T1000 (cell line): ENCODE measurements around the gene EBP.
A peak's percentile ranks its signal among the peaks of the same experiment; 100 is the strongest.
"Not testable (repeated sequence)": the region's sequence is repeated elsewhere in the genome, so short reads cannot be mapped to it uniquely, and the experiment has no call there.

ENCODE experiments used
- DNase-seq: peaks from one replicate; lab custom pipeline; 2025; ENCODE audit warnings: mixed read lengths; lab: John Stamatoyannopoulos, UW

Gene EBP

DNA sequence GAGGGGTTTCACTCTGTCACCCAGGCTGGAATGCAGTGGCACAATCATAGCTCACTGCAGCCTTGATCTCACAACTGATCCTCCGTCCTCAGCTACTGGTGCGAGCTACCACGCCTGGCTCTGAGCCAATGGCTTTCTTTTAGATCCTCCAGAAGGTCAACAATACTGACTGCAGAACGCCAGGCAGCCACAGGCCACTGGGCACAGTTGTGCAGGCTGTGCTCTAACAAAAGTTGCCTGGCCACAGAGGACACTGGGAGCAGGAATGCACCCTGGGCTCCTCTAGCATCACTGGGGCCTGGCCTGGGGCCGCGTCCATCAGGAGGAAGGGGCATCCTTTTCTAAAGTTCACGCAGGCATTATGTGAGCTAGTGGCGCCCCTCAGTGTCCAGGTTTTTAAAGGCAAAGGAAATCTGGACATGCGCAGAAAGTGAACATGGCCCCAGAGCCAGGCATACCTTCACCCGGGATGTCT lies 27.7 kb upstream of the EBP start:
- DNase-seq = no peak

- no peak for DNase-seq
Observed at GRCh38 chrX:48496660-48497059, 24.9 kb upstream of the EBP start.

GRCh38 chrX:48497871-48498270 lies 23.7 kb upstream of the EBP start:
- no peak for DNase-seq

GRCh38 chrX:48498374-48498809 lies 23.2 kb upstream of the EBP start:
- DNase-seq = peak; percentile 84

DNA sequence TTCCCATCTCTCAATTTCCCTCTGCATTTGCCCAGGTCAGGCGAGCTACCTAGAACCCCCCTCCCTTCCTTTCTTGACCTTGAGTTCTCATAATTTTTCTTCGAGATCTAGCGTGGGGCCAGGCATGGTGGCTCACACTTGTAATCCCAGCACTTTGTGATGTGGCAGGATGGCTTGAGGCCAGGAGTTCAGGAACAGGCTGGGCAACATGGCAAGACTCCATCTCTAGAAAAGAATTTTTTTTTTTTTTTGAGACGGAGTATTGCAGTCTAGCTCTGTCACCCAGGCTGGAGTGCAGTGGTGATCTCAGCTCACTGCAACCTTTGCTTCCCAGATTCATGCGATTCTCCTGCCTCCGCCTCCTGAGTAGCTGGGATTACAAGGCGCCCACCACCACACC lies 17.3 kb upstream of the EBP start:
- DNase-seq = no peak

DNA sequence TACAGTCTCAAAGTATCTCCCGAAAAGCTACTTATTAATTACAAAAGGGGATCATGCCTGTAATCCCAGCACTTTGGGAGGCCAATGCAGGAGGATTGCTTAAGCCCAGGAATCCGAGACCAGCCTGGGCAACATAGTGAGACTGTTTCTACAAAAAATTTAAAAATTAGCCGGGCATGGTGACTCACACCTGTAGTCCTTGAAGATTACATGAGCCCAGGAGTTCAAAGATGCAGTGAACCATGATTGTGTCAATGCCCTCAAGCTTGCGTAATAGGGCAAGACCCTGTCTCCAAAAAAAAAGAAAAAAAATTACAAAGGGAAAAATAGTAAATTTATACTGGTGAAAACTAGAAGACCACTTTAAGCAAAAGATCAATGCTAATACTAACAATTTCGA lies 16.1 kb upstream of the EBP start:
- DNase-seq = no peak

DNA sequence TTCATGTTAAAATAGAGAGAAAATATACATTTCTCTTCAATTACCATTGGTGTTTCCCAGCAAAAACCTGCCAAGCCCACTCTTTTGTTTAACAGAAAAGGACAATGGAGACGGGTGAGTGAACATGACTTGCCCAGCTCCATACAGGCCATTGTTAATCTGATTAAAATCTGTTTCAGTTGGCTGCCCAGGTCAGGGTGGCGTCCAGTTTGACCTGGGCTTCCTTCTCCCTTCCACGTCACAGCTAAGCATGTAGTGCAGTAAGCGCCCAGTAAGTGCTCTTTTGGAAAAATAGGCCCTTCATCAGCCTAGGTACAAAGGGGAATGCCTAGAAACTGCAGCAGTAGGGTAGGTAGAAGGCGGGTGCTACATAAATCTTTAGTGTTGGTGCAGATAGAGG lies 14.4 kb upstream of the EBP start:
- no peak for DNase-seq

DNA sequence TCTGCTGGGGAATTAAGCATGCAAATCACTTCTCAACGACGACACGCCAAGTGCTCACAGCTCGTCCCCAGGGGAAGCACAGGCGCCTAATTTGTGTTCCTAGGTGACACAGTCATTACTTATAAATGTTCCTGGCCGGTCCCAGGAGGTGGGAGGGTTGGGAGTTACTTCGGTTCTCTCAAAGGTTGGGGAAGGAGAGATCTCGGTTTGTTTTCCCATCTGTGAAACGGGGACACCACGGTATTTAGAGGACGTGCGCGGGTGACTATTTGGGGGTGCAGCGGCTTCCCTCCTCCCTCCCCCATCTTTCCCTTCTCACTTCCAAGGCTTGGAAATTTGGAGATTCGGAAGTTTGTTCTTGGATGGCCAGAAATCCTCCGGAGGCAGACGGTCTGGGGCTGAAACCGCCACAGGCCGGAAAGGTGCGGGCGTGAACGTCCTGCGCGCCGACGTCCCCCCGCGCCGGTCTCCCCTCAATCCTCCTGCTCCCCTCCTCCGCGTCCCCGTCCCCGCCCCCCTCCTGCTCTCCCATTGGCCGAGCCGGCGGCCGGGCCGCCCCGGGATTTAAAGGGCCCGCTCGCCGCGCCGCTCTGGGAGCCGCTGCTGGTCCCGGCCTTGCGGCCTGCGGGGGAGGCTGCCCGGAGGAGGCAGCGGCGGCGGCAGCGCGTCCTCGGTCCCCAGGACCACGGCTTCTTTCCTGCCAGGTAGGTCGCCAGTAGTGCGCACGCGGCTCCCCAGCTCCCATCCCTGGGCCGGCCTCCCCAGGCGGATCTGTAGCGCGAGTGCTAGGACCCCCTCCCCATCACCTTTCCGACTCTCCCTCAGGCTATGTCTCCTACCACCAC lies 13.0 kb upstream of the EBP start, which contains the start of gene PORCN:
Gene PORCN (plus strand): TSS at position 593 of the 845 bp plus-strand sequence. CDS start 829 bp downstream, outside the sequence.
- peak; percentile 41 for DNase-seq

DNA sequence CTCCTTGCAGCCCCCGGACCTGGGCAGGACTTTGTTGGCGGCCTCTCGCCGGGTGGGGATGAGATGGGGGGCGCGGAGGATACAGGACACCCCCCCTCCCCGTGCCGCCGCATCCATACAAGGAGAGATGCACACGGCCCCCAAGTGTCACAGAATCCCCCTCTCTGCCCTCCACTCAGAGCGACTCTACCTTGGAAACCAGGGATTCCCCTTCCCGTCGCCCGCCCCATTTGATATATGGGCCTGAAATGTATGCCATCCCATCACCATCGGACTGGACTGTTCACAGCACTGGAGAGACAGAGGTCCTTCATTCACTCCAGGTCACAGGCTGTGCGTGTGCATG lies 12.4 kb upstream of the EBP start:
- no peak for DNase-seq

- DNase-seq = no peak
Observed at GRCh38 chrX:48509619-48510018, 12.0 kb upstream of the EBP start.

- peak; percentile 23 for DNase-seq
Observed at GRCh38 chrX:48511560-48511959, 10.0 kb upstream of the EBP start.

GRCh38 chrX:48512371-48512935 lies 9.2 kb upstream of the EBP start:
- no peak for DNase-seq

GRCh38 chrX:48513670-48514069 lies 7.9 kb upstream of the EBP start:
- no peak for DNase-seq

- DNase-seq = no peak
Observed at GRCh38 chrX:48514126-48514806, 7.3 kb upstream of the EBP start.

DNA sequence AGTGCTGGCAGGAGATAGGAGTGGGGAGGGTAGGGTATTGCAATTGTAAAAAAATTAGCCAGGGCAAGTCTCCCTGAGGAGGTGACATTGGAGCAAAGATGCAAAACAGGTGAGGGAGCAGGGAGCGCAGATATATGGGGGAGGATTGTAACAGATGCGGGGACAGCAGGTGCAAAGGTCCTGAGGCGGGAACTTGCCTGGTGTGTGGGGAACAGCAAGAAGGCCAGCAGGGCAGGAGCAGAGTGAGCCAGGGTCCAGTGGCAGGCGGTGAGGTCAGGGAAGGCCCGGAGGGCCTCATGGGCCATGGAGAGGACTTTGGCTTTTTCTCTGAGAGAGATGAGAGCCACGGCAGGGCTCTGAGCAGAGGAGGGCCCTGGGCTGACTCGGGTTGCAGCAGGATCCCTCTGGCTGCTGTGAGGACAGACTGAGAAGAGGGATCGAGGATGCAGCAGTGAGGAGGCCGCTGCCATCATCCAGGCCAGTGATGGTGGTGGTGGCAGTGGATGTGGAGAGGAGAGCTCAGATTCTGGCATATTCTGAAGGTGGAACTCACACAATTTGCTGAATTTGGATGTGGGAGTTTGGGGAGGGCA lies 6.6 kb upstream of the EBP start:
- DNase-seq = no peak

- no peak for DNase-seq
Observed at GRCh38 chrX:48515842-48516241, 5.8 kb upstream of the EBP start.

DNA sequence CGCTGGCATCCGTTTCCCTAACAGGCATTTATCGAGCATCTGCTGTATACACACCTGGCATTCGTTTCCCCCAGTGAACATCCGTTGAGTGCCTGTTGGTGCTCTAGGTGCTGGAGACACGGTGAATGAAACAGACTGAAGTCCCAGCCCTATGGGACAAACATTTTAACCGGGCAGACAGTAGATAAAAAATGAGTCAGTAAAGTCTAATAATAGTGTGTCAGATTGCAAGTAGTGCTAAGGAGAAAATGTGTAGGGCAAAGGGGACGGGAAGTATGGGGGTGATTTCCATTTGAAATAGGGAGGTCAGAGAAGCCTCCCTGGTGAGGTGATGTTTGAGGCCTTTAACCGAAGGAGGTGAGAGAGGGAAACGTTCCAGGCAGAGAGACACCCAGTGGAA lies 5.3 kb upstream of the EBP start:
- no peak for DNase-seq

DNA sequence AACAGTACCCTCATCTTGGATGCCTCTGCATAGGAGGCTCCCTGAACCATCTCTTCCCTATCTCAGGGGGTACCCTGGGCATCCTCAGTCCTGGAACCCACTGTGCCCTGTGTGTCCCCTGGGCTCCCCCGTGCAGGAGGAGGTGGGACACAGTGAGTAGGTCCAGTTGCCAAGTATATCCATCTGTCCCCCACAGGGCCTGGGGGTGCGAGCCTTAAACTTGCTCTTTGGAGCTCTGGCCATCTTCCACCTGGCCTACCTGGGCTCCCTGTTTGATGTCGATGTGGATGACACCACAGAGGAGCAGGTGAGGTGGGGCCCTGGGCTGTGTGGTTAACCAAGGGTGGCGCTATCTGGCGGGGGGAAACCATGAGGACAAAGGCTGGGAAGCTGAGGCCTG lies 4.6 kb upstream of the EBP start:
- no peak for DNase-seq

DNA sequence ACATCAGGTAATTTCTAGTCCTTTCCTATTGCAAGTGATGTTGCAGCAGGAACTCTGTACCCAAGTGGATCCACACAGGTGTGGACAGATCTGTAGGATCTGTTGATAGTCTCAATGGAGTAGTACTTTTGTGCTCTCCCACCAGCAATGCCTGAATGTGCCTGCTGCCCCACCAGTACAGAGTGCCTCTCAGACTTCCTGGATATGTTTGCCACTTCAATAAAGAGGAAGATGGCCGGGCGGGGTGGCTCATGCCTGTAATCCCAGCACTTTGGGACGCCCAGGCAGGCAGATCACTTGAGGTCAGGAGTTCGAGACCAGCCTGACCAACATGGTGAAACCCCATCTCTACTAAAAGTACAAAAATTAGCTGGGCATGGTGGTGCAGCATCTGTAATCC lies 2.1 kb upstream of the EBP start:
- DNase-seq = not testable (repeated sequence)

- DNase-seq = no peak
Observed at GRCh38 chrX:48520455-48520854, 1.2 kb upstream of the EBP start.

GRCh38 chrX:48520976-48521352 lies 644 bp upstream of the EBP start:
- no peak for DNase-seq

GRCh38 chrX:48522291-48522690 lies 683 bp downstream of the EBP start:
- no peak for DNase-seq

DNA sequence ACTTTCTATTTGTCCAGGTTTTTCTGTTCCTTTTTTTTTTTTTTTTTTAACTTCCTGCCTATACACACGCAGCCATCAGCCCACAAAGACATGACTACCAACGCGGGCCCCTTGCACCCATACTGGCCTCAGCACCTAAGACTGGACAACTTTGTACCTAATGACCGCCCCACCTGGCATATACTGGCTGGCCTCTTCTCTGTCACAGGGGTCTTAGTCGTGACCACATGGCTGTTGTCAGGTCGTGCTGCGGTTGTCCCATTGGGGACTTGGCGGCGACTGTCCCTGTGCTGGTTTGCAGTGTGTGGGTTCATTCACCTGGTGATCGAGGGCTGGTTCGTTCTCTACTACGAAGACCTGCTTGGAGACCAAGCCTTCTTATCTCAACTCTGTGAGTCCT lies 2.1 kb downstream of the EBP start:
- no peak for DNase-seq
